CD14-positive monocyte (primary cell): ENCODE results near the gene TEKT4. TPM values are rescaled to one million over a fixed set of nuclear protein-coding genes. Genes with fewer than 3 reads are reported as not detected.

Experiments used
- DNase-seq, 3 donors: peaks; one replicate each; pipeline ENCODE4 v3.0.0-alpha.2; 2011 to 2022
- H2AFZ ChIP-seq: 2 replicates; pipeline ENCODE4 v1.6.0; 2012; ENCODE audit warnings: mild to moderate bottlenecking, low read depth, low read length, inconsistent platforms; ENCODE audit not compliant: insufficient read depth, poor library complexity, severe bottlenecking
- H3K27ac ChIP-seq, 2 donors: 1 replicate in 1 of 2; 2 replicates in 1 of 2; pipeline ENCODE4 v1.5.1; 2012 to 2013; ENCODE audit warnings: low read length in 2 of 2, control low read depth in 1 of 2, inconsistent platforms in 1 of 2, low read depth in 1 of 2, mild to moderate bottlenecking in 1 of 2
- H3K27me3 ChIP-seq, 2 donors: one replicate each; pipeline versions ENCODE4 v1.6.0 to v1.6.1; 2011 to 2013; ENCODE audit warnings: low read length in 2 of 2; ENCODE audit not compliant: control insufficient read depth in 2 of 2, insufficient read depth in 2 of 2
- H3K36me3 ChIP-seq, 2 donors: replicated peaks in 1 of 2; 1 replicate in 1 of 2; 2 replicates in 1 of 2; pipeline versions ENCODE4 v1.5.1 to v1.6.1; 2012 to 2013; ENCODE audit warnings: low read length in 2 of 2, control low read depth in 1 of 2, inconsistent platforms in 1 of 2, mild to moderate bottlenecking in 1 of 2; ENCODE audit not compliant: insufficient read depth in 2 of 2, control insufficient read depth in 1 of 2
- H3K4me1 ChIP-seq, 2 donors: 1 replicate in 1 of 2; 2 replicates in 1 of 2; pipeline versions ENCODE4 v1.5.1 to v1.6.1; 2012 to 2013; ENCODE audit warnings: low read length in 2 of 2, control low read depth in 1 of 2, inconsistent platforms in 1 of 2, mild to moderate bottlenecking in 1 of 2, moderate library complexity in 1 of 2; ENCODE audit not compliant: insufficient read depth in 2 of 2, control insufficient read depth in 1 of 2
- H3K4me2 ChIP-seq: replicated peaks from 2 replicates; pipeline ENCODE3; 2012; ENCODE audit warnings: low read length, moderate library complexity, mild to moderate bottlenecking; ENCODE audit not compliant: poor library complexity, severe bottlenecking; ENCODE audit errors: extremely low read depth
- H3K4me3 ChIP-seq, 3 experiments: fragments of 200-600 bp in 1 of 3; sonication (generic) in 1 of 3; replicated peaks in 1 of 3; 1 replicate in 2 of 3; 2 replicates in 1 of 3; pipeline ENCODE4 v1.5.1; 2011 to 2013; ENCODE audit warnings: low read length in 3 of 3, mild to moderate bottlenecking in 3 of 3, control low read depth in 2 of 3, low read depth in 2 of 3, inconsistent platforms in 1 of 3, moderate library complexity in 1 of 3
- H3K79me2 ChIP-seq: 2 replicates; pipeline ENCODE4 v1.6.0; 2012; ENCODE audit warnings: mild to moderate bottlenecking, control low read depth, inconsistent platforms, low read length, moderate library complexity; ENCODE audit not compliant: insufficient read depth
- H3K9ac ChIP-seq: 2 replicates; pipeline ENCODE4 v1.6.0; 2017; ENCODE audit warnings: low read length, mild to moderate bottlenecking; ENCODE audit not compliant: insufficient read depth, poor library complexity, severe bottlenecking
- H3K9me3 ChIP-seq, 2 donors: replicated peaks in 1 of 2; 1 replicate in 1 of 2; 2 replicates in 1 of 2; pipeline versions ENCODE4 v1.5.1 to v1.6.1; 2012 to 2013; ENCODE audit warnings: low read length in 2 of 2, control low read depth in 1 of 2; ENCODE audit not compliant: control insufficient read depth in 1 of 2, insufficient read depth in 1 of 2
- H4K20me1 ChIP-seq: 2 replicates; pipeline ENCODE4 v1.6.0; 2012; ENCODE audit warnings: mild to moderate bottlenecking, low read length, control low read depth, moderate library complexity; ENCODE audit not compliant: insufficient read depth
- H3K27ac Mint-ChIP-seq, 7 donors: one replicate each; pipeline ENCODE4 v1.8.0; 2020; ENCODE audit warnings: mild to moderate bottlenecking in 7 of 7, mixed read lengths in 7 of 7, moderate library complexity in 6 of 7, inconsistent platforms in 2 of 7
- H3K27me3 Mint-ChIP-seq, 3 donors: one replicate each; pipeline ENCODE4 v1.8.0; 2021 to 2022; ENCODE audit warnings: low read depth in 3 of 3, mild to moderate bottlenecking in 3 of 3, mixed read lengths in 3 of 3, moderate library complexity in 3 of 3, inconsistent platforms in 1 of 3
- H3K36me3 Mint-ChIP-seq, 2 donors: one replicate each; pipeline ENCODE4 v1.8.0; 2020; ENCODE audit warnings: mixed read lengths in 2 of 2, inconsistent platforms in 1 of 2, mild to moderate bottlenecking in 1 of 2
- H3K4me1 Mint-ChIP-seq: one replicate; pipeline ENCODE4 v1.8.0; 2020; ENCODE audit warnings: mild to moderate bottlenecking, mixed read lengths
- H3K4me3 Mint-ChIP-seq, 2 donors: one replicate each; pipeline ENCODE4 v1.8.0; 2020; ENCODE audit warnings: mild to moderate bottlenecking in 2 of 2, mixed read lengths in 2 of 2, moderate library complexity in 1 of 2
- H3K9me3 Mint-ChIP-seq, 7 donors: one replicate each; pipeline ENCODE4 v1.8.0; 2020 to 2022; ENCODE audit warnings: mixed read lengths in 7 of 7, mild to moderate bottlenecking in 6 of 7, moderate library complexity in 6 of 7, inconsistent platforms in 2 of 7
- WGBS: methylation state at CpG from one replicate; pipeline ENCODE4 v1.1.5; 2013; ENCODE audit warnings: missing lambda C conversion rate; ENCODE audit not compliant: insufficient coverage; 5-methylcytosine and 5-hydroxymethylcytosine counted together
- intact Hi-C, 2 donors: fragments of 100-400 bp; cut with micrococcal nuclease; formaldehyde crosslinking; loops; one replicate each; pipeline versions ENCODE4 v1.15.0 to v1.15.1; 2023
- polyA plus RNA-seq, 3 donors: library from polyadenylated mRNA; depleted of rRNA in 1 of 3; unstranded in 2 of 3; stranded (reverse) in 1 of 3; fragments of 300-500 nt in 2 of 3; fragments of >200 nt in 1 of 3; fragmentation: Illumina TruSeq in 2 of 3; gene quantifications; 1 replicate in 2 of 3; 2 replicates in 1 of 3; pipeline ENCODE4 v1.2.3, GENCODE V29; 2012 to 2021
- TF ChIP-seq, protein P1 (sequence below): fragments of 200-600 bp; IDR thresholded peaks from one replicate; pipeline ENCODE4 v1.8.0; 2022; ENCODE audit warnings: antibody characterized with exemption, mild to moderate bottlenecking

The TEKT4 gene
- polyA plus RNA-seq, 3 donors = not detected

DNA sequence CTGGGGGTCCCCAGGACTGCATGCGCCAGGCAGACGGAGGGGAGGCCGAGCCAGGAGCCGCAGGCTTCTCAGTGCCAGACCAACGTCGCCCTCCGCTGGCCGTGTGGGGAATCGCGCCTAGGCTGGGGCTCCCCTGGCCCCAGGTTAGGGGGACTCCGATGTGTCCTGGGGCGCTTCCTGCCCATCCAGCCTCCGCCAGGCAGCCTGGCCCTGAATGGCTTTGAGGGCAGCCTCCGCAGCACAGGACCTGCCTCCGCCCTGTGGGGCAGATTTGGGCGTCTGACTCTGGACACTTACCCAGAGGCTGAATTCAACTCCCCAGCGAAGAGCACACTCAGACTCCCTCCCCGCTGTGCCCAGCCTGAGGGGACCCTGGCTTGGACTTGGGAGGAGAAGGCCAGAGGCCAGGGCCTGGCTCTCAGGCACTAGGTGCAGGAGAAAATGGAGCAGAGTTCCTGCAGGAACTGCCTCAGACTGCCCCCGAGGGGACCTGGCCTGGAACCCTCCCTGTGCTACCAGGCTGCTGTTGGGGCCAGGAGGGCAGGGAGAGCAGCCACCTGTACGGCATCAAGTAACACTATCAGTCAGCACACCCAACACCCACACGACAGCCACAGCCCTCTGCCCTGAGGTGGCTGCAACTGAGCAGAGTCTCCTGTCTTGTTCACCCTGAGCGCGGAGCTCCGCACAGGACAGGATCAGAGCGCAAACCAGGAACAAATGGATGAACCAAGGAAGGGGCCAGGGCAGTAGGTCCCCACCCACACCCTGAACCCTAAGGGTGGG, 597 bp upstream of the TEKT4 start:
- TF ChIP-seq, protein P1, sequence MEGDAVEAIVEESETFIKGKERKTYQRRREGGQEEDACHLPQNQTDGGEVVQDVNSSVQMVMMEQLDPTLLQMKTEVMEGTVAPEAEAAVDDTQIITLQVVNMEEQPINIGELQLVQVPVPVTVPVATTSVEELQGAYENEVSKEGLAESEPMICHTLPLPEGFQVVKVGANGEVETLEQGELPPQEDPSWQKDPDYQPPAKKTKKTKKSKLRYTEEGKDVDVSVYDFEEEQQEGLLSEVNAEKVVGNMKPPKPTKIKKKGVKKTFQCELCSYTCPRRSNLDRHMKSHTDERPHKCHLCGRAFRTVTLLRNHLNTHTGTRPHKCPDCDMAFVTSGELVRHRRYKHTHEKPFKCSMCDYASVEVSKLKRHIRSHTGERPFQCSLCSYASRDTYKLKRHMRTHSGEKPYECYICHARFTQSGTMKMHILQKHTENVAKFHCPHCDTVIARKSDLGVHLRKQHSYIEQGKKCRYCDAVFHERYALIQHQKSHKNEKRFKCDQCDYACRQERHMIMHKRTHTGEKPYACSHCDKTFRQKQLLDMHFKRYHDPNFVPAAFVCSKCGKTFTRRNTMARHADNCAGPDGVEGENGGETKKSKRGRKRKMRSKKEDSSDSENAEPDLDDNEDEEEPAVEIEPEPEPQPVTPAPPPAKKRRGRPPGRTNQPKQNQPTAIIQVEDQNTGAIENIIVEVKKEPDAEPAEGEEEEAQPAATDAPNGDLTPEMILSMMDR = peak; percentile 35
- H4K20me1 ChIP-seq = no peaks in the 10 kb centered on the region
- Mint-ChIP-seq H3K27ac (peak overlapping the region in 1 of 7 donors; percentile 28), H3K9me3 (peaks cover 0 to 2% (median 0%) of the 10 kb centered on the region in 7 donors), H3K4me3 (no peak overlapping the region), H3K27me3 (peaks cover 3 to 31% (median 10%) of the 10 kb centered on the region in 3 donors), H3K36me3 (no peaks in the 10 kb centered on the region), H3K4me1 (no peaks in the 10 kb centered on the region)
- H3K4me3 ChIP-seq = no peak overlapping the region
- H3K27me3 ChIP-seq = no peaks in the 10 kb centered on the region
- intact Hi-C loops = no loop called here
- H3K27ac ChIP-seq = no peak overlapping the region
- H3K4me2 ChIP-seq = no peak overlapping the region
- no peaks in the 10 kb centered on the region for H3K9me3 ChIP-seq
- no peak for DNase-seq
- 34% methylated on average over 25 of the region's 25 CpGs for whole genome bisulfite sequencing
- no peak overlapping the region for H2AFZ ChIP-seq
- H3K9ac ChIP-seq = no peak overlapping the region
- no peaks in the 10 kb centered on the region for H3K4me1 ChIP-seq
- H3K36me3 ChIP-seq = no peaks in the 10 kb centered on the region
- no peaks in the 10 kb centered on the region for H3K79me2 ChIP-seq

DNA sequence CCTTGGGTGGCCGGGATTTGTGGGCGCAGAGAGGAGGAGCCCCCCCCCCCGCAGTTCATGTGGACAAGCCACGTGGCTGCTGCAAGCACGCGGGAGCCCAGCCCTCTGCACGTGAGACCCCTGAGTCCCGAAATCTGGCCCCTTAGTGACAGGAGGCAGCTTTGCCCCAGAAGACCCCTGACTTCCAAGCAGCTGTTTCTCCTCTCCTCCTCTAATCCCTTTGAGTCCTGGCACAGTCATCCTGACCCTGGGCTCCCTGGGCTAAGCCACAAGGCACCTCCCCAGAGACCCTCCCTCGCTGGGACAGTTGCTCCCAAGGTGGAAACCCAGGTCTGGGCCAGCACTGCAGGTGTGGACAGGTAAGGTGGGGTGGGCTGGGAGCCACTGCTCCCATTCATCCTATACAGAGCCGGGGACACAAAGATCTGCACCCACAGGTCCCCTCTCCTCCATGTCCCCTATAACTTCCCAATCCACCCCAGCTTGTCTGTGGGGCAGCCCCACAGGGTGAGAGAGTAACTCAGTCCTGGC, 923 bp downstream of the TEKT4 start:
- intact Hi-C loops = no loop called here

More for the DNA sequence above, 923 bp downstream of the TEKT4 start:
- no peaks in the 10 kb centered on the region for H3K36me3 ChIP-seq
- TF ChIP-seq, protein P1 = no peak
- no peak overlapping the region for H3K4me2 ChIP-seq
- no peak overlapping the region for H3K9ac ChIP-seq
- H3K79me2 ChIP-seq = no peaks in the 10 kb centered on the region
- no peaks in the 10 kb centered on the region for H3K9me3 ChIP-seq
- no peaks in the 10 kb centered on the region for H3K4me1 ChIP-seq
- no peak for DNase-seq
- H3K27me3 ChIP-seq = no peaks in the 10 kb centered on the region
- WGBS = 82% methylated on average over 4 of the region's 10 CpGs
- Mint-ChIP-seq H3K9me3 (peaks cover 0 to 2% (median 0%) of the 10 kb centered on the region in 7 donors), H3K27ac (no peak overlapping the region), H3K4me1 (no peaks in the 10 kb centered on the region), H3K4me3 (no peak overlapping the region), H3K27me3 (peaks cover 0 to 29% (median 10%) of the 10 kb centered on the region in 3 donors), H3K36me3 (no peaks in the 10 kb centered on the region)
- H2AFZ ChIP-seq = no peak overlapping the region
- no peaks in the 10 kb centered on the region for H4K20me1 ChIP-seq
- no peak overlapping the region for H3K27ac ChIP-seq
- no peak overlapping the region for H3K4me3 ChIP-seq
